ENCODE measurements around the gene SLC38A8.

The SLC38A8 gene

DNA sequence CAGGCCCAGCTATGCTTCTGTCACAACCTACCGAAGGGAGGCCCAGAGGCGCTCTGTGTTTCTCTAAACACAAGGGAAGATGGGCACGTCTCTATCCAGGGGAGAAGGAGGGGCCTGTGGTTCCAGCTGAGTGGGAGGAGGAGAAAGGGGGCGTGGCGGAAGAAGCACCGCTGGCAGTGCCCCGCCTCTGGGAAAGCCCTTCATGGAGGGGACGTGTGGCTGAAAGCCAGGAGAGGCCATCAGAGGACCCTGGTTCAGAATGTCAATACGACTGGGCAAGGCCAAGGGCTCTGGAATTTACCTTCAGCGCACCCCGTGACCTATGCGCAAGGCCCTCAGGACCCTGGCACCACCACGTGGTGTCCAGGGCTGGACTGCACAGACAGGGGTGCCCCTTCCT, 12.3 kb upstream of the SLC38A8 start:
- H3K9me3 ChIP-seq (ENCODE audit: control insufficient read depth, low read length), result no peaks in the 10 kb centered on the region
- H3K4me3 ChIP-seq (ENCODE audit: low read length), result no peak overlapping the region
- H3K4me1 ChIP-seq (ENCODE audit: control insufficient read depth, insufficient read depth, low read length), result no peaks in the 10 kb centered on the region
- H3K9ac ChIP-seq (ENCODE audit: low read length), result no peak overlapping the region
- no peaks in the 10 kb centered on the region for H3K27me3 ChIP-seq (ENCODE audit: control insufficient read depth, insufficient read depth, low read length)
- peaks cover 11% of the 10 kb centered on the region for H3K36me3 ChIP-seq (ENCODE audit: control insufficient read depth, insufficient read depth, low read length)

DNA sequence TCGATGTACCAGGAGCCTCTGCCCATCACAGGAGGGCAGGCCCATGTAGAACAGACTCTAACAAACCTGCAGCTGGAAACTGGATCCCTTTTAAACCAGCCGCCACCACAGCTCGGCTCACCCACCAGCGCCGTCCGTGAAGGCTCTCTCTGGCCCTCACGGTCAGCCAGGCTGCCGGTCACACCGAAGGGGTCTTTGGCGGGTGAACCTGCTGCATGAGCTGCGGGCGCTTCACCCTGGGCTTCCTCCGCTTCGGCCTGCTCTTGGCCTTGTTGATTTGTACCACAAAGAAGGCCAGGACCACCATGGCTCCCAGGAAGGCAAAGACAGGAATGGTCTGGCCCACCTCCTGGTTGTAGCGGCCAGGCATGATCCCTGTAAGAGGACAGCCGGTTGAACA, 11.7 kb upstream of the SLC38A8 start:
- Histone ChIP-seq H3K9me3 (ENCODE audit: control insufficient read depth, low read length) (no peaks in the 10 kb centered on the region), H3K27me3 (ENCODE audit: control insufficient read depth, insufficient read depth, low read length) (no peaks in the 10 kb centered on the region), H3K4me1 (ENCODE audit: control insufficient read depth, insufficient read depth, low read length) (no peaks in the 10 kb centered on the region), H3K9ac (ENCODE audit: low read length) (no peak overlapping the region), H3K4me3 (ENCODE audit: low read length) (no peak overlapping the region), H3K36me3 (ENCODE audit: control insufficient read depth, insufficient read depth, low read length) (peaks cover 11% of the 10 kb centered on the region)

DNA sequence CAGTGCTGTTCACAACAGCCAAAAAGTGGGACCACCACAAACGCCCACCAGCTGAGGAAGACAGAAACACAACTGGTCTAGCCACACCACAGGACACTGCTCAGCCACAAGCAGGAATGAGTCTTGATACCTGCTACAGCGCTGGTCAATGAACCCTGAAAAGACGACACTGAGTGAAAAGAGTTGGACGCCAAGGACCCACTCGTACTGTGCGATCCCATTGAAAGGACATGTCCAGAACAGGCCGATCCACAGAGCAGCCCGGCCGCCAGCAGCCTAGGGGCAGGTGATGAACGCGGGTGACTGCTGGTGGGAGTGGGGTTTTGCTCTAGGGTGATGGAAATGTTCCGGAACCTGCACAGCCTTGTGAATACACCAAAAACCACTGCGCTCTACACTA, 10.6 kb upstream of the SLC38A8 start:
- peaks cover 7% of the 10 kb centered on the region for H3K36me3 ChIP-seq (ENCODE audit: control insufficient read depth, insufficient read depth, low read length)

DNA sequence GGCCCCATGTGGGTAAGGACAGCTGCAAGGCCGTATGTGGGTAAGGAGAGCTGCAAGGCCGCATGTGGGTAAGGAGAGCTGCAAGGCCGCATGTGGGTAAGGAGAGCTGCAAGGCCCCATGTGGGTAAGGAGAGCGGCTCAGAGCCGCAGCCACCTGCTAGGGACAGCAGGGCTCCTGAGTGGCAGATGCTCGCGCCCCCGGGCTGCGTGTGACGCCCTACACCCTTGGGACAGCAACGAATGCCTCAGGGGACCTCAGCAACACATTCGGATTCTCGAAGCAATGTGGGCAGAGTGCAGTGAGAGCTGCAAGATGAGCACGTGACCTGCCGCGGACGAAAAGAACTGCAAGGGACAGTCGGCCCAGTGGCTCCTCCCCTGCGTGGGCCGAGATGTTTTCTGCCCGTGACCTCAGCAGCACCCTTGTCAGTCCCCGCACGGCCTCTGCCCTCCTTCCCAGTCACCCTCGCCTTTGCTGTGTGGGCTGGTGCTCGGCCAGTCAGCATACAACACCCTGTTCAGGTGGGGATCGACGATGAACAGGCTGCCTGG, 9.6 kb upstream of the SLC38A8 start:
- no peak overlapping the region for H3K4me3 ChIP-seq (ENCODE audit: low read length)
- H3K4me1 ChIP-seq (ENCODE audit: control insufficient read depth, insufficient read depth, low read length), result no peaks in the 10 kb centered on the region
- peaks cover 7% of the 10 kb centered on the region for H3K36me3 ChIP-seq (ENCODE audit: control insufficient read depth, insufficient read depth, low read length)
- H3K9me3 ChIP-seq (ENCODE audit: control insufficient read depth, low read length), result no peaks in the 10 kb centered on the region
- H3K9ac ChIP-seq (ENCODE audit: low read length), result no peak overlapping the region
- no peaks in the 10 kb centered on the region for H3K27me3 ChIP-seq (ENCODE audit: control insufficient read depth, insufficient read depth, low read length)

More for the DNA sequence above, 10.6 kb upstream of the SLC38A8 start:
- Histone ChIP-seq H3K4me1 (ENCODE audit: control insufficient read depth, insufficient read depth, low read length) (no peaks in the 10 kb centered on the region), H3K4me3 (ENCODE audit: low read length) (no peak overlapping the region), H3K9ac (ENCODE audit: low read length) (no peak overlapping the region), H3K27me3 (ENCODE audit: control insufficient read depth, insufficient read depth, low read length) (no peaks in the 10 kb centered on the region), H3K9me3 (ENCODE audit: control insufficient read depth, low read length) (no peaks in the 10 kb centered on the region)

DNA sequence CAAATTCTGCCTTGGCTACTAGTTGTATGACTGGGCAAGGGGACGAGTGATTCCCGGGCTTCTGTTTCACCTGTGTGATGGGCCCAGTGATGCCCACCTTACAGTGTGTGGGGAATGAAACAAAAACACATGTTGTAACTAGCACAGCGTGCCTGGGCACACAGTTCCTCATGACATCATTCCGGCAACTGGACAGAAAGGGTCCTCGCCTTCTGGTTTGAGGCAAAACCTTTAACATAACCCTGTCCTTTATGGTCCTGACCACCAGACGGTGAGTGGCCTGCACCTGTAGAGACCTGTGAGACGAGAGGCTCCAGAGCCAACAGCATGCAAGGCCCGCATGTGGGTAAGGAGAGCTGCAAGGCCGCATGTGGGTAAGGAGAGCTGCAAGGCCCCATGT, 7.7 kb upstream of the SLC38A8 start:
- peaks cover 6% of the 10 kb centered on the region for H3K36me3 ChIP-seq (ENCODE audit: control insufficient read depth, insufficient read depth, low read length)

DNA sequence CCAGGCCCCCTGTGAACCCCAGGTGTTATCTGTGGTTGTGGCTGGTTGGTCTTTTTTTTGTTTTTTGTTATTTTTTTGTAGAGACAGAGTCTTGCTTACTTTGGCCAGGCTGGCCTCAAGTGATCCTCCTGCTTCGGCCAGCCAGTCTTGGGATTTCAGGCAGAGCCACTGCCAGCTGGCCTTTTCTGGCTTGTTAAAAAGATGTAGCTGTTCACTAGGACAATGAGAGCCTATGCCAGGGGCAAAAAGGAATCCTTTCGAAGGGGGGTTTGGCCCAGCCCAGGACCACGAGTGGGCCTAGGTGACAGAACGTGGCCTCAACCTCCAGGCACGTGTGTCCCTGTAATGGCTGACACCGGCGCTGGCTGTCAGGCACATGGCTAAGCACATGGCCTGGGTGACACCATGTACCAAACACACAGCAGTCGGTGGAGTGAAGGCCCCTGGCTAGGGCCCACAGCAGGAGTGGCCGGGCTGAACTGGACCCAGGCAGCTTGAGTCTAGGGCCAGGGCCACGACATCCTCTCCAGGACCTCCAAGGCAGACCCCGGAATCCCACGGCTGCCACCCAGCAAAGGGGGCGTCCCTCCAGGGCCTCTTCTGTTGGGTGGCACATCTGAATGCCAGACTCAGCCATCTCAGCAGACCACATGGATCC, 6.9 kb upstream of the SLC38A8 start:
- H3K4me3 ChIP-seq (ENCODE audit: low read length), result no peak overlapping the region
- no peaks in the 10 kb centered on the region for H3K4me1 ChIP-seq (ENCODE audit: control insufficient read depth, insufficient read depth, low read length)
- no peaks in the 10 kb centered on the region for H3K36me3 ChIP-seq (ENCODE audit: control insufficient read depth, insufficient read depth, low read length)
- H3K9me3 ChIP-seq (ENCODE audit: control insufficient read depth, low read length), result no peaks in the 10 kb centered on the region
- peaks cover 7% of the 10 kb centered on the region for H3K27me3 ChIP-seq (ENCODE audit: control insufficient read depth, insufficient read depth, low read length)
- no peak overlapping the region for H3K9ac ChIP-seq (ENCODE audit: low read length)

More for the DNA sequence above, 7.7 kb upstream of the SLC38A8 start:
- Histone ChIP-seq H3K4me3 (ENCODE audit: low read length) (no peak overlapping the region), H3K4me1 (ENCODE audit: control insufficient read depth, insufficient read depth, low read length) (no peaks in the 10 kb centered on the region), H3K9ac (ENCODE audit: low read length) (no peak overlapping the region), H3K27me3 (ENCODE audit: control insufficient read depth, insufficient read depth, low read length) (no peaks in the 10 kb centered on the region), H3K9me3 (ENCODE audit: control insufficient read depth, low read length) (no peaks in the 10 kb centered on the region)

DNA sequence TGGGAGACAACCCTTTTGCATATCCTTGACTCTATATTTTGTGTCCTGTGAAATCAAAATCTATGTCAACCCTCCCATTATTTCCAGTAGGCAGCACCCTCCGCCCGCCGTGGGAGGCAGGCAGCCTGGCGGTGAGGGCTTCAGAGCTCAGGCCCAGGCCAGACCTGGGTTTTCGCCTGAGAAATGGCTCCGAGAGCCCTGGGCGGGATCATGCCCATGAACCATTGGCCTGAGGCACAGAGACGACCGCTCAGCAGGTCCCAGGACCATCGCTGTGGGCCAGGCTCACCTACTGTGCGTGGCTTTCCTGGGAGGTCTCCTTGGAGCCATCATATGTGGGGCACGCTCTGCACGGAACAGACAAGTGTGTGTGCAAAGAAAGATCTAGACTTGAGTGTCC, 6.3 kb upstream of the SLC38A8 start:
- Histone ChIP-seq H3K9ac (ENCODE audit: low read length) (no peak overlapping the region), H3K4me3 (ENCODE audit: low read length) (no peak overlapping the region), H3K36me3 (ENCODE audit: control insufficient read depth, insufficient read depth, low read length) (no peaks in the 10 kb centered on the region), H3K27me3 (ENCODE audit: control insufficient read depth, insufficient read depth, low read length) (peaks cover 13% of the 10 kb centered on the region), H3K9me3 (ENCODE audit: control insufficient read depth, low read length) (no peaks in the 10 kb centered on the region), H3K4me1 (ENCODE audit: control insufficient read depth, insufficient read depth, low read length) (no peaks in the 10 kb centered on the region)

DNA sequence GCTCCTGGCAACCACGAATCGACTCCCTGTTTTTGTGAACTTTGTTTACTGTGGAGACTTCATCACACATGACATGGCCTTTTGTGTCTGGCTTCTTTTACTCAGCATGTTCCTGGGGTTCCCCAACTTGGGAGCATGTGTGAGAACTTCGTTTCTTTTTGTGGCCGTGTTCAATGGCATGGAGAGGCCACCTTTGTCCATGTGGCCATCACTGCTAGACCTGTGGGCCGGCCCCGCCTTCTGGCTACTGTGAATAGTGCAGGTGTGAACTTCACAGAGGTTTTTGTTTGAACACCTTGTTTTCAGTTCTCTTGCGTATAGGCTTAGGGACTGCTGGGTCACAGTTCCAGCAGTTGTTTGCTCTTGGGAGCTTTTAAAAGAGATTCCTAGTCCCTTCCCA, 5.7 kb upstream of the SLC38A8 start:
- Histone ChIP-seq H3K27me3 (ENCODE audit: control insufficient read depth, insufficient read depth, low read length) (peaks cover 19% of the 10 kb centered on the region), H3K4me3 (ENCODE audit: low read length) (no peak overlapping the region), H3K9me3 (ENCODE audit: control insufficient read depth, low read length) (no peaks in the 10 kb centered on the region), H3K9ac (ENCODE audit: low read length) (peak overlapping the region; percentile 43), H3K4me1 (ENCODE audit: control insufficient read depth, insufficient read depth, low read length) (peaks cover under 1% of the 10 kb centered on the region), H3K36me3 (ENCODE audit: control insufficient read depth, insufficient read depth, low read length) (no peaks in the 10 kb centered on the region)

DNA sequence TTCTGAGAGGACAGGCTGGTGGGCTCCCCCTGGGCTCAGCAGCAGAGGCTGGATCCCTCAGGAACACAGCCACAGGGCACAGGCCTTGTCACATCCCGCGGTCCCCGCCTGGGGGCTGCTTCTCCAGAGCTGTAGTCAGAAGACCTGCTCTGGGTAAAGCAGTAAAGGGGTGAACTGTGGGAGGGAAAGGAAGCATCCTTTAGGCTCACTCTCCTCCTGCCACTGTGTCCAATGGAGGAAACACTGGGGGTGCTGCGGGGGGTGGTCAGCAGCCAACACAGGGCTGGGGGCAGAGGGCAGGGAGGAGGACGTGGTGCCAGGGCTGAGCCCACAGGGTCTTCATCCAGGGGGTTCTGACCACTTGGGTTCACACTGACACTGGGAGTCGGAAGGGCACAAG, 5.0 kb upstream of the SLC38A8 start:
- H3K9me3 ChIP-seq (ENCODE audit: control insufficient read depth, low read length), result no peaks in the 10 kb centered on the region
- no peak overlapping the region for H3K9ac ChIP-seq (ENCODE audit: low read length)
- peaks cover 26% of the 10 kb centered on the region for H3K27me3 ChIP-seq (ENCODE audit: control insufficient read depth, insufficient read depth, low read length)
- H3K4me3 ChIP-seq (ENCODE audit: low read length), result no peak overlapping the region
- no peaks in the 10 kb centered on the region for H3K36me3 ChIP-seq (ENCODE audit: control insufficient read depth, insufficient read depth, low read length)
- H3K4me1 ChIP-seq (ENCODE audit: control insufficient read depth, insufficient read depth, low read length), result peaks cover 7% of the 10 kb centered on the region

DNA sequence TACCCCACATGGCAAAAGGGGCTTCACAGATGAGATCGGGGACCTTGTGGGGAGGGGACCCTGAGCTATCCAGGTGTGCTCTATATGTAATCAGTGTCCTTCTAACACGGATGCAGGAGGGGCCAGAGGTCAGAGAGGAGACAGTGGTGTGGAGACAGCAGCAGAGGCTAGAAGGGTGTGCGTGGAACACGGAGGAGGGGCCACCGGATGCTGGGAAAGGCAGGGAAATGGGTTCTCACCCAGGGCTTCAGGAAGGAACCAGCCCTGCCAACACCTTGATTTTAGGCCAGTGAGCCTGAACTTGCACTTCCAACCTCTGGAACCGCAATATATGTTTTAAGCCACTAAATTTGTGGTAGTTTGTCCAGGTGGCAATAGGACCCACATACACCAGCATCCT, 4.6 kb upstream of the SLC38A8 start:
- H3K36me3 ChIP-seq (ENCODE audit: control insufficient read depth, insufficient read depth, low read length), result no peaks in the 10 kb centered on the region
- no peaks in the 10 kb centered on the region for H3K9me3 ChIP-seq (ENCODE audit: control insufficient read depth, low read length)
- no peak overlapping the region for H3K4me3 ChIP-seq (ENCODE audit: low read length)
- peaks cover 10% of the 10 kb centered on the region for H3K4me1 ChIP-seq (ENCODE audit: control insufficient read depth, insufficient read depth, low read length)
- peaks cover 30% of the 10 kb centered on the region for H3K27me3 ChIP-seq (ENCODE audit: control insufficient read depth, insufficient read depth, low read length)
- H3K9ac ChIP-seq (ENCODE audit: low read length), result no peak overlapping the region

DNA sequence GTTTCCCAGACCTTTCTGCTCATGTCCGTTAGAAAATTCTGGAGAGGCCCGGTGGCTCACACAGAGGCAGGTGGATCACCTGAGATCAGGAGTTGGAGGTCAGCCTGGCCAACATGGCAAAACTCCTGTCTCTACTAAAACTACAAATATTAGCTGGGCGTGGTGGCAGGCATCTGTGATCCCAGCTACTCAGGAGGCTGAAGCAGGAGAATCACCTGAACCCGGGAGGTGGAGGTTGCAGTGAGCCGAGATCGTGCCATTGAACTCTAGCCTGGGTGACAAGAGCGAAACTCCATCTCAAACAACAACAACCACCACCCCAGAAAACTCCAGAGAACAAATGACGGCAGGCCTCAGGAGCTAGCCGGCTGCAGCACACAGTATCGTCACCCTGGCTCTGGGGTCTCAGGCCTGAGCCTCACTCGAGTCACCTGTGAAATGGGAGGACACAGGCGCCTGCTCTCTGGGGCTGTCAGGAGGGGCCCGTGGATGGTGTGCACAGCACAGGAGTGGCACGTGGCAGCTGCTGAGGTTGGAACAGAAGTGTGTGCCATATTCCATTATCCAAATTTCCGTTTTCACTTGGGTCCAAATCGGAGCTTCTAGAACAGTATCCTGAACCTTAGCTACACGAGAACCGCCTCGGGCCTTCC, 3.3 kb upstream of the SLC38A8 start:
- Histone ChIP-seq H3K9me3 (ENCODE audit: control insufficient read depth, low read length) (no peaks in the 10 kb centered on the region), H3K36me3 (ENCODE audit: control insufficient read depth, insufficient read depth, low read length) (no peaks in the 10 kb centered on the region), H3K4me3 (ENCODE audit: low read length) (no peak overlapping the region), H3K9ac (ENCODE audit: low read length) (no peak overlapping the region), H3K4me1 (ENCODE audit: control insufficient read depth, insufficient read depth, low read length) (peaks cover 10% of the 10 kb centered on the region), H3K27me3 (ENCODE audit: control insufficient read depth, insufficient read depth, low read length) (peaks cover 32% of the 10 kb centered on the region)

DNA sequence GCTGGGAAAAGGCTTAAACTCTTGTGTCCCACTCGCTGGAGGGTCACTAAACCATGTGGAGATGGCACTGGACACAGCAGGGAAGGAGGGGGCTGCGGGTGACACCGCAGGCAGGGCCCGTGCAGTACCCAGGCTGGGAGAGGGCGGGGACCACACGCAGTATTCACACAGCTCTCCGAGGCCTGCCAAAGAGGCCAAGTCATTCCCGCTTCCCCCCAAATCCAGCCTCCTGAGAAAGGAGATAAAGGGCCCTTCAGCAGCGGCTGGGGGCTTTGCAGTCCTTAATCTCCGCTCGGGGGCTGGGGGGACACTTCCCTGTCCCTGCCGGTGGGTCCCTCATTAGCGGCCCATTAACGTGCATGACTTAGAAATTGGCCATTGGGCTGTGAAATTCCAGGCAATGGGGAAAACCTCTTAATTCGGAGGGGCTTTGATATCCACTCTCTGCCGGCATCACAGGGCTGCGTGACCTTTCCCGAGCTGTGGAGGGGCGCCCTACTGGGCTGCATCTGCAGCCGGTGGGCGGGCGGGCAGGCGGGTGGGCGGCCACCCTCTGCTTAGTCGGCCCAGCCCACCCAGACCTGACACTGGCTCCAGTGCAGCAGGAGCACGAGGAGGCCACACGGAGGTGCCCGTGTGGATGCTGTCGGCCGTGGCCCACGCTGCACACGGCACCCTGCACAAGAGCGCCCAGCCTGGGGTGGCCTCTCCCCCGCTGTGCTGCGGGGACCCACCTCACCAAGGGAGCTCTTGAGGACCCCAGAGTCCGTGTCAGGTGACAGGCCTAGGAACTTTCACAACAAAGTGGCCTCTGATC, 2.6 kb upstream of the SLC38A8 start:
- Histone ChIP-seq H3K9me3 (ENCODE audit: control insufficient read depth, low read length) (no peaks in the 10 kb centered on the region), H3K36me3 (ENCODE audit: control insufficient read depth, insufficient read depth, low read length) (no peaks in the 10 kb centered on the region), H3K27me3 (ENCODE audit: control insufficient read depth, insufficient read depth, low read length) (peaks cover 32% of the 10 kb centered on the region), H3K4me3 (ENCODE audit: low read length) (no peak overlapping the region), H3K4me1 (ENCODE audit: control insufficient read depth, insufficient read depth, low read length) (peaks cover 10% of the 10 kb centered on the region), H3K9ac (ENCODE audit: low read length) (no peak overlapping the region)

Measured in mucosa of stomach (tissue), 1 donor.